ENCODE data around the gene CBX8. TPM values are rescaled to one million over a fixed set of nuclear protein-coding genes. Genes with fewer than 3 reads are reported as not detected.

The CBX8 gene
- total RNA-seq, 1 experiment from 2014 or later: 11.3 TPM

DNA sequence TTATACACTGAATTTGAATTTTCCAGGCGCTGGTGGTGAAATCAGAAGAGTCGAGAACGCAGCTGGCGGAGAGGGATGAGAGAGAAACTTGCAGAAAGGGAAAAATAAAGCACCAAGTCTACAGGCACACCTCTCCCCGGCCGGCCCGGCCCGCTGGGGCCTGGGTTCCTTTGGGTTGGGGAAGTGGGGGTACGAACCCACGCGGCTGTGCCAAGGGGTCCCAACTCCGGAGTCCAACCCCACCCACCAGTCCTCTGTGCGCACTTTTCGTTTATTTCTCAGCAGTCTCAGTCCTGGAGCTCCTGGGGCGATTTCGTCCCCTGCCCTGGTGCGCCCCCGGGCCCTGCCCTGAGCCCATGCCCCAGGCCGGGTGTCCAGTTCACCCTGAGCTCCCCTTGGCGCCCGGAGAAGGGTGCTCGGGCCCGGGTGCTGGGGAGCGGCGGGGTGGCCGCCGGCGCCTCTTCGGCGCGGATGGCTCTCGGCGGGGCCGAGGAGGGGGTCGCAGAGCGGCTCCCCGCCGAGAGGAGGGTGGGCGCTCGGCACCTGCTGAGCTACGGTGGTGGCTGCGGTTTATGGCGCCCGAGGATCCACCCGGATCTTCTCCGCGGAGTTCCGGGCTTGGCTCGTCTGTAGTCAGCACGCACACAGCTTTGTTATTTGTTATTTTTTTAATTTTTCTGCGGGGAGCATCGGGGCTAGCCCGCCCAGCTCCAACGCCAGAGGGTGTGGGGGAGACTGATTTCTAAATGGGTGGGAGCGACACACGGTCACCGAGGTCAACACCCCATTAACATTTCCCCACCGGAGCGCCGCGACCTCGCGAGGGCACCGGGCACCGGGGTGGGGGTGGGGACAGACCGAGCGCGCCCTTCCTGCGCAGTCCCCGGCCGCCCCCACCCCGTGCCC is 15.7 kb upstream of the CBX8 start:
- Histone ChIP-seq H3F3A (ENCODE audit: low read length, unreplicated experiment) (no peaks in the 10 kb centered on the region), H3K36me3 (ENCODE audit: low read depth, low read length) (no peaks in the 10 kb centered on the region), H3K4me2 (ENCODE audit: low read length) (peak overlapping the region; percentile 83), H3K9me3 (ENCODE audit: low read length) (no peaks in the 10 kb centered on the region), H3K9ac (ENCODE audit: low read length) (0 out of 2 replicates have a peak overlapping the region, but pooled peaks have one; percentile 13), H3K9me2 (replicated peaks; ENCODE audit: low read length) (no peaks in the 10 kb centered on the region), H3K79me2 (ENCODE audit: low read length) (no peaks in the 10 kb centered on the region), H3K27me3 (ENCODE audit: low read length) (peaks cover 40% of the 10 kb centered on the region), H3K4me3 (ENCODE audit: low read length) (peak overlapping the region; percentile 59), H3K4me1 (ENCODE audit: insufficient read depth, low read length) (peaks cover 29% of the 10 kb centered on the region), H2AFZ (ENCODE audit: low read length) (peak overlapping the region; percentile 67), H3K27ac (ENCODE audit: low read length) (no peak overlapping the region), H4K20me1 (ENCODE audit: low read length) (no peaks in the 10 kb centered on the region)
- no TSS peak for BruUV-seq (replicated peaks)
- ChIA-PET CTCF (interaction anchor here (1.0 to 3.0 kb wide), 5 partner anchors 16 to 71 kb away, joined by 4 to 17 read pairs (median 8); partner anchors contain the start of genes CBX4 and CBX8), POLR2A (ENCODE audit: unreplicated experiment) (interaction anchor here (0.7 kb wide), 1 partner anchor 26 kb away, joined by 4 read pairs; the partner anchor contains the start of gene CBX4)
- ATAC-seq: no peak
- DNase-seq: no peak
- intact Hi-C loops (cut with micrococcal nuclease): no loop called here
- TF ChIP-seq EZH2 (IDR thresholded peaks at IDR 0.05; ENCODE audit: low read length, unreplicated experiment): no peak
- TF ChIP-seq EZH2phosphoT487 (IDR thresholded peaks at IDR 0.05; ENCODE audit: borderline replicate concordance, low read length): no peak
- no peak for TF ChIP-seq CTCF (conservative IDR thresholded peaks at IDR 0.05; ENCODE audit: low read depth, low read length)

GRCh38 chr17:79811868-79812352 is 15.0 kb upstream of the CBX8 start:
- no peak for ATAC-seq

More at GRCh38 chr17:79811868-79812352, 15.0 kb upstream of the CBX8 start:
- no peak overlapping the region for H3K9ac ChIP-seq (ENCODE audit: low read length)
- peaks cover 47% of the 10 kb centered on the region for H3K27me3 ChIP-seq (ENCODE audit: low read length)
- no peak overlapping the region for H3K27ac ChIP-seq (ENCODE audit: low read length)
- peak overlapping the region; percentile 59 for H3K4me3 ChIP-seq (ENCODE audit: low read length)
- no peaks in the 10 kb centered on the region for H3K36me3 ChIP-seq (ENCODE audit: low read depth, low read length)
- intact Hi-C loops (cut with micrococcal nuclease): no loop called here
- no peaks in the 10 kb centered on the region for H3K79me2 ChIP-seq (ENCODE audit: low read length)
- ChIA-PET POLR2A (ENCODE audit: unreplicated experiment) (interaction anchor here (0.6 kb wide), 1 partner anchor 21 kb away, joined by 13 read pairs; no protein-coding TSS in a partner anchor), CTCF (interaction anchor here (0.6 to 3.0 kb wide), 11 partner anchors 15 to 180 kb away, joined by 3 to 17 read pairs (median 4); partner anchors contain the start of genes CBX4 and CBX8)
- peak overlapping the region; percentile 83 for H3K4me2 ChIP-seq (ENCODE audit: low read length)
- no peaks in the 10 kb centered on the region for H4K20me1 ChIP-seq (ENCODE audit: low read length)
- H2AFZ ChIP-seq (ENCODE audit: low read length): peak overlapping the region; percentile 67
- no peaks in the 10 kb centered on the region for H3K9me3 ChIP-seq (ENCODE audit: low read length)
- H3K4me1 ChIP-seq (ENCODE audit: insufficient read depth, low read length): peaks cover 29% of the 10 kb centered on the region
- BruUV-seq (replicated peaks): no TSS peak
- no peak for DNase-seq
- no peaks in the 10 kb centered on the region for H3K9me2 ChIP-seq (replicated peaks; ENCODE audit: low read length)
- no peak for TF ChIP-seq CTCF (conservative IDR thresholded peaks at IDR 0.05; ENCODE audit: low read depth, low read length)
- H3F3A ChIP-seq (ENCODE audit: low read length, unreplicated experiment): no peaks in the 10 kb centered on the region
